GM23338 (cell line): ENCODE measurements around the gene DTX1. TPM values are rescaled to one million over a fixed set of nuclear protein-coding genes. Genes with fewer than 3 reads are reported as not detected.

ENCODE experiments used
- ATAC-seq: fragments of 200-7000 bp; cut with Tn5 transposase; 3 replicates; pipeline ENCODE4 v1.9.1; 2020
- DNase-seq: peaks from one replicate; pipeline ENCODE4 v3.0.0-alpha.2; 2015; ENCODE audit warnings: low spot score
- H2AFZ ChIP-seq: fragments of 200-600 bp; sonication (generic); 2 replicates; pipeline ENCODE4 v1.8.0; 2016; ENCODE audit warnings: antibody characterized with exemption, mild to moderate bottlenecking, moderate library complexity
- H3F3A ChIP-seq: fragments of 200-600 bp; sonication (generic); replicated peaks from 2 replicates; pipeline ENCODE4 v1.8.0; 2017; ENCODE audit warnings: antibody characterized with exemption, mixed run types, low read depth
- H3K27ac ChIP-seq: fragments of 200-600 bp; sonication (generic); 2 replicates; pipeline ENCODE4 v1.6.1; 2016; ENCODE audit warnings: low read depth
- H3K27me3 ChIP-seq: fragments of 200-600 bp; sonication (generic); 2 replicates; pipeline ENCODE4 v1.8.0; 2016; ENCODE audit warnings: mild to moderate bottlenecking, mixed run types, moderate library complexity; ENCODE audit not compliant: insufficient read depth
- H3K36me3 ChIP-seq: fragments of 200-600 bp; sonication (generic); 2 replicates; pipeline ENCODE4 v1.8.0; 2016; ENCODE audit warnings: mild to moderate bottlenecking; ENCODE audit not compliant: insufficient read depth
- H3K4me1 ChIP-seq: fragments of 200-600 bp; sonication (generic); 2 replicates; pipeline ENCODE4 v1.8.0; 2016; ENCODE audit warnings: mild to moderate bottlenecking, moderate library complexity; ENCODE audit not compliant: insufficient read depth
- H3K4me2 ChIP-seq: fragments of 200-600 bp; sonication (generic); 2 replicates; pipeline ENCODE4 v1.7.1; 2017; ENCODE audit warnings: mixed run types
- H3K4me3 ChIP-seq: fragments of 200-600 bp; sonication (generic); 2 replicates; pipeline ENCODE4 v1.6.1; 2016; ENCODE audit warnings: mixed run types
- H3K79me2 ChIP-seq: fragments of 200-600 bp; sonication (generic); replicated peaks from 2 replicates; pipeline ENCODE4 v1.8.0; 2017; ENCODE audit warnings: mild to moderate bottlenecking; ENCODE audit not compliant: insufficient read depth
- H3K9me2 ChIP-seq: fragments of 200-600 bp; sonication (generic); 2 replicates; pipeline ENCODE4 v1.8.0; 2017; ENCODE audit not compliant: insufficient read depth
- H4K20me1 ChIP-seq: fragments of 200-600 bp; sonication (generic); replicated peaks from 2 replicates; pipeline ENCODE4 v1.8.0; 2017; ENCODE audit warnings: mild to moderate bottlenecking; ENCODE audit not compliant: insufficient read depth
- H3K27ac Mint-ChIP-seq: 2 replicates; pipeline ENCODE4 v1.8.0; 2020; ENCODE audit warnings: inconsistent platforms, mild to moderate bottlenecking, moderate library complexity, mixed read lengths
- H3K27me3 Mint-ChIP-seq: 3 replicates; pipeline ENCODE4 v1.8.0; 2022; ENCODE audit warnings: low read depth, mild to moderate bottlenecking, moderate library complexity, mixed read lengths, inconsistent platforms; ENCODE audit not compliant: insufficient read depth, poor library complexity
- H3K36me3 Mint-ChIP-seq: 3 replicates; pipeline ENCODE4 v1.8.0; 2021; ENCODE audit warnings: low read depth, mild to moderate bottlenecking, inconsistent platforms, moderate library complexity, mixed read lengths
- H3K4me1 Mint-ChIP-seq: 3 replicates; pipeline ENCODE4 v1.8.0; 2020; ENCODE audit warnings: mild to moderate bottlenecking, inconsistent platforms, mixed read lengths
- H3K4me3 Mint-ChIP-seq: 3 replicates; pipeline ENCODE4 v1.8.0; 2021; ENCODE audit warnings: moderate library complexity, mild to moderate bottlenecking, inconsistent platforms, mixed read lengths
- H3K9me3 Mint-ChIP-seq: 3 replicates; pipeline ENCODE4 v1.8.0; 2020; ENCODE audit warnings: moderate library complexity, mild to moderate bottlenecking, inconsistent platforms, mixed read lengths
- CREB1 ChIP-seq: fragments of 250-450 bp; sonication (Bioruptor Pico); IDR thresholded peaks from 2 replicates; pipeline ENCODE4 v1.5.0; 2020; ENCODE audit warnings: low read depth, mild to moderate bottlenecking, moderate library complexity
- CTCF ChIP-seq, 2 experiments: fragments of 200-600 bp in 1 of 2; sonication (generic) in 1 of 2; conservative IDR thresholded peaks; 2 replicates each; pipeline versions ENCODE4 v1.5.1 to v1.6.1; 2016 to 2017; ENCODE audit warnings: antibody characterized with exemption in 2 of 2, low read depth in 2 of 2, mild to moderate bottlenecking in 2 of 2, moderate library complexity in 1 of 2
- EZH2phosphoT487 ChIP-seq: fragments of 200-600 bp; sonication (generic); IDR thresholded peaks from one replicate; pipeline ENCODE4 v1.8.1; 2018; ENCODE audit warnings: antibody characterized with exemption; ENCODE audit not compliant: unreplicated experiment
- JUNB ChIP-seq: IDR thresholded peaks from one replicate; pipeline ENCODE4 v1.6.1; 2016; ENCODE audit warnings: antibody characterized with exemption; ENCODE audit not compliant: unreplicated experiment
- POLR2AphosphoS5 ChIP-seq: IDR thresholded peaks from 2 replicates; pipeline ENCODE4 v1.6.1; 2016; ENCODE audit warnings: antibody characterized with exemption, low read depth
- REST ChIP-seq: IDR thresholded peaks from one replicate; pipeline ENCODE4 v1.6.1; 2018; ENCODE audit warnings: antibody characterized with exemption; ENCODE audit not compliant: unreplicated experiment
- STAT1 ChIP-seq: IDR thresholded peaks from one replicate; pipeline ENCODE4 v1.6.1; 2016; ENCODE audit warnings: antibody characterized with exemption; ENCODE audit not compliant: unreplicated experiment
- ZNF331 ChIP-seq: fragments of 250-450 bp; sonication (Bioruptor Pico); IDR thresholded peaks from 2 replicates; pipeline ENCODE4 v1.5.0; 2020; ENCODE audit warnings: low read depth, mild to moderate bottlenecking, moderate library complexity
- ZNF462 ChIP-seq: fragments of 250-450 bp; sonication (Bioruptor Pico); IDR thresholded peaks from 2 replicates; pipeline ENCODE4 v1.5.0; 2020; ENCODE audit warnings: mild to moderate bottlenecking, moderate library complexity
- polyA plus RNA-seq: library from polyadenylated mRNA; unstranded; fragments of >200 nt; fragmentation: Nextera tagmentation; extraction: Ambion mirVana; gene quantifications from 2 replicates; pipeline ENCODE4 v1.2.1, GENCODE V29; 2016
- total RNA-seq: library from RNA; depleted of rRNA; stranded (reverse); fragments of >200 nt; shearing (Covaris generic); gene quantifications from 2 replicates; pipeline ENCODE4 v1.2.3, GENCODE V29; 2014

Gene DTX1
- total and polyA plus RNA-seq, 2 experiments from 2014 or later: 1.6 to 9.0 TPM

- TF ChIP-seq REST: no peak
Observed at GRCh38 chr12:113115455-113116126, 59.1 kb downstream of the DTX1 start (continued).

GRCh38 chr12:113116875-113117274, 60.3 kb downstream of the DTX1 start:
- Mint-ChIP-seq H3K9me3 (no peaks in the 10 kb centered on the region; the same call in 1 of the 3 replicates), H3K36me3 (no peaks in the 10 kb centered on the region; the same call in 2 of the 3 replicates), H3K4me3 (no peak overlapping the region), H3K27me3 (peaks cover 12% of the 10 kb centered on the region), H3K4me1 (peaks cover 15% of the 10 kb centered on the region), H3K27ac (no peak overlapping the region)
- Histone ChIP-seq H3K9me2 (no peaks in the 10 kb centered on the region), H3F3A (no peaks in the 10 kb centered on the region), H3K4me3 (no peak overlapping the region), H3K4me1 (peaks cover 5% of the 10 kb centered on the region; the same call in 1 of the 2 replicates), H3K4me2 (no peak overlapping the region), H3K79me2 (no peaks in the 10 kb centered on the region), H3K36me3 (no peaks in the 10 kb centered on the region), H4K20me1 (no peaks in the 10 kb centered on the region; the same call in 1 of the 2 replicates), H3K27ac (no peak overlapping the region), H2AFZ (no peak overlapping the region), H3K27me3 (no peaks in the 10 kb centered on the region)
- no peak for DNase-seq
- ATAC-seq: no peak
- TF ChIP-seq CREB1 (no peak), POLR2AphosphoS5 (no peak), STAT1 (no peak), JUNB (no peak), REST (no peak), ZNF331 (no peak), ZNF462 (CRISPR knock-in tag) (no peak), EZH2phosphoT487 (no peak), CTCF (conservative IDR thresholded peaks at IDR 0.05; ENCODE audit: low read depth in 2 of 2) (no peak)
